ENCODE data around the gene ZACN.

The ZACN gene

DNA sequence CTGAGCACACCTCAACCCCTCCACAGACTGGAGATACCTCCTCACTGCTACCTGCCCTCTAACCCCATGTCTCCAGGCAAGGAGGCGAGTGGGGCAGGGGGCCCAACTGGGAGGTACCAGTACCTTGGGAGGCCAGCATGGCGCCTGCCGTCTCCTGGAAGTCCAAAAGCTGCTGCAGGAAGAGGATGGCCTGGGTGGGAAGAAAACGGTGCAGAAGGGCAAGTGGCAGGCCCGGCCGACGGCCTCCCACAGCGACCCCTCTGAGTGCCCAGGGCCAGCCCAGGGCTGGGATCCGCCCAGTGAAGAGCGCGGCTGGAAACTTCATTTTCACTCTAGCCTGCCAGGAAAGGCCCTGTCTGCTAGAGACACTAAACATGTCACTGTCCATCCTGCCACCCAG lies 8.5 kb downstream of the ZACN start:
- H3K27me3 ChIP-seq (ENCODE audit: control insufficient read depth, insufficient read depth, low read length), result no peaks in the 10 kb centered on the region
- H3K36me3 ChIP-seq (ENCODE audit: control insufficient read depth, insufficient read depth, low read length), result peaks cover 77% of the 10 kb centered on the region
- no peak overlapping the region for H3K4me3 ChIP-seq (ENCODE audit: low read depth, low read length)
- no peak overlapping the region for H3K9ac ChIP-seq (ENCODE audit: low read depth, low read length)
- no peaks in the 10 kb centered on the region for H3K4me1 ChIP-seq (ENCODE audit: control insufficient read depth, insufficient read depth, low read length)
- H3K9me3 ChIP-seq (ENCODE audit: control insufficient read depth, insufficient read depth, low read length), result no peaks in the 10 kb centered on the region

GRCh38 chr17:76088041-76088867 lies 9.3 kb downstream of the ZACN start:
- H3K4me3 ChIP-seq (ENCODE audit: low read depth, low read length), result no peak overlapping the region
- peaks cover 79% of the 10 kb centered on the region for H3K36me3 ChIP-seq (ENCODE audit: control insufficient read depth, insufficient read depth, low read length)
- H3K4me1 ChIP-seq (ENCODE audit: control insufficient read depth, insufficient read depth, low read length), result no peaks in the 10 kb centered on the region
- H3K9me3 ChIP-seq (ENCODE audit: control insufficient read depth, insufficient read depth, low read length), result no peaks in the 10 kb centered on the region
- H3K27me3 ChIP-seq (ENCODE audit: control insufficient read depth, insufficient read depth, low read length), result no peaks in the 10 kb centered on the region
- no peak overlapping the region for H3K9ac ChIP-seq (ENCODE audit: low read depth, low read length)

- no peaks in the 10 kb centered on the region for H3K4me1 ChIP-seq (ENCODE audit: control insufficient read depth, insufficient read depth, low read length)
- no peak overlapping the region for H3K4me3 ChIP-seq (ENCODE audit: low read depth, low read length)
- H3K36me3 ChIP-seq (ENCODE audit: control insufficient read depth, insufficient read depth, low read length), result peaks cover 78% of the 10 kb centered on the region
- no peak overlapping the region for H3K9ac ChIP-seq (ENCODE audit: low read depth, low read length)
- no peaks in the 10 kb centered on the region for H3K9me3 ChIP-seq (ENCODE audit: control insufficient read depth, insufficient read depth, low read length)
- H3K27me3 ChIP-seq (ENCODE audit: control insufficient read depth, insufficient read depth, low read length), result no peaks in the 10 kb centered on the region
These were observed 10.0 kb downstream of the ZACN start for GRCh38 chr17:76088868-76089576.

DNA sequence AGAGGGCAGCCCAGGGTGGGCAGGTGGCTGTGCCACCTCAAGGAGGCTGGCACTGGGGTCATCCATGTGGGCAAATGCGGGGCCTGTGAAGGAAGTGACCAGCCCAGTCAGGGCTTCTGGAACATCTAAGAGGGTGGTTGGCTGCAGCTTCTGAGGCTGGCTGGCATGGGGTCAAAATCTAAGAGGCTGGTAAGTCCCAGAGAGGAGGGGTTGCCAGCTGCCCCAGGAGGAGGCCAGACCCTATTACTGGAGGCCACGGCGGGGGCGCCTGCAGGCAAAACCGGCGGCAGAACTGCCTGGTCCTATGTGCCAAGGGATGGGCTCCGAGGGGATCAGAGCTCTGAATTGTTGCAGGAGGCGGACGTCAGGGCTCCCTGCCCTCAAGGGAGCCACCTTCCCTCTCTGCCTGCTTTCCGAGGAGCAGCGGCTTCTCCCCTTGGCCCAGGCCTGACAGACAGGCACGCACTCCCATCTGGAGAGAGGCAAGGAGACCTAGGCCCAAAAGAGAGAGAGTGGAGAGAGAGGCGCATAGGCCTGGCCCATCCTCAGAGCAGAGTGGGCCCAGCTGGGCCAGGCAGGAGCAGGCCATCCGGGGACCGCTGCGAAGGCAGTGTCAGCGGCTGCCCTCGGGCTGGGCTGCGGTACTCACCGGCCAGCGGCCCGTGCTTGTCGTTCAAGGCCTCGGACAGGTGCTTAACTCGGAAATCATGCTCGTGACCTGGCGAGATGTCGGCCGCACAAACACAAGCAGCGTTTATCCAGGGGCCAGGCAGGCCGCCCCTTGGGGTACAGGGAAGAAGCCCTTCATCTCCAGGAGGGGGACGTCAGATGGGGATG lies 10.9 kb downstream of the ZACN start:
- H3K27me3 ChIP-seq (ENCODE audit: control insufficient read depth, insufficient read depth, low read length), result no peaks in the 10 kb centered on the region
- H3K4me3 ChIP-seq (ENCODE audit: low read depth, low read length), result no peak overlapping the region
- H3K9ac ChIP-seq (ENCODE audit: low read depth, low read length), result no peak overlapping the region
- no peaks in the 10 kb centered on the region for H3K9me3 ChIP-seq (ENCODE audit: control insufficient read depth, insufficient read depth, low read length)
- H3K36me3 ChIP-seq (ENCODE audit: control insufficient read depth, insufficient read depth, low read length), result peaks cover 75% of the 10 kb centered on the region
- H3K4me1 ChIP-seq (ENCODE audit: control insufficient read depth, insufficient read depth, low read length), result no peaks in the 10 kb centered on the region

GRCh38 chr17:76090517-76091129 lies 11.6 kb downstream of the ZACN start:
- H3K4me3 ChIP-seq (ENCODE audit: low read depth, low read length), result no peak overlapping the region
- H3K9ac ChIP-seq (ENCODE audit: low read depth, low read length), result no peak overlapping the region
- H3K27me3 ChIP-seq (ENCODE audit: control insufficient read depth, insufficient read depth, low read length), result no peaks in the 10 kb centered on the region
- no peaks in the 10 kb centered on the region for H3K9me3 ChIP-seq (ENCODE audit: control insufficient read depth, insufficient read depth, low read length)
- H3K4me1 ChIP-seq (ENCODE audit: control insufficient read depth, insufficient read depth, low read length), result no peaks in the 10 kb centered on the region
- peaks cover 68% of the 10 kb centered on the region for H3K36me3 ChIP-seq (ENCODE audit: control insufficient read depth, insufficient read depth, low read length)

DNA sequence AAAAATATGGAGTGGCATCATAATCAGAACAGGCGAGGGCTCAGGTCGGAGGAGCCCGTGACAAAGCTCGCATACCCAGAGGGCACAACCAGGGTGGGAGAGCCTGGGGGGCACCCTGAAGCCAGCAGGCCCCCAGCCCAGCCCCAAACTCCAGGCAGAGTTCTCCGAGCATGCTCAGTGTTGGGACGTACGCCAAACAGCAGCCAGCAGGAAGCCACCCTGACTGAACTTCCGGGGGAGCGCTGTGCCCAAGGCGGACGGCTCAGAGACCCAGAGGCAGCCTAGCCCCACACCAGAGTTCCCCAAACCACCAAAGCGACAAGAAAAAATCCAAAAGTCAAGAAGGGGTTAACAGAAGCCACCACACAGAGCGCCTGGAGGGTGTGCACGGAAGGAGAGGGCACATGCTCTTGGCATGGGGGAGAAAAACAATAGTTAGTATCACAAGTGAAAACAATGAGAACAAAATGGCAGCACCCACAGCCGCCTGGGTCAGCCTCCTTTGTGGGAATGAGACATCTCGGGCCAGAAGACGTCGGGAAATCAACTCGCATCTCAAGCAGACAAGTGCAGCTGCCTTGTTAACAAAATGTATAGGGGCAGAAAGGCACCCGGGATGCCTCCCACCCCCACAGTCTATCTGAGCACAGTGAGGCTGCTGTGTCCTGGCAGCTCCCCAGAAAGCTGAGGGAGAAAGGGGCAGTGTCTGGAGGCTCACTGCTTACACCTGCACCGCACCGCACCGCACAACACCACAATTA lies 12.7 kb downstream of the ZACN start:
- no peaks in the 10 kb centered on the region for H3K4me1 ChIP-seq (ENCODE audit: control insufficient read depth, insufficient read depth, low read length)
- no peak overlapping the region for H3K4me3 ChIP-seq (ENCODE audit: low read depth, low read length)
- peaks cover 64% of the 10 kb centered on the region for H3K36me3 ChIP-seq (ENCODE audit: control insufficient read depth, insufficient read depth, low read length)
- H3K9ac ChIP-seq (ENCODE audit: low read depth, low read length), result no peak overlapping the region
- H3K9me3 ChIP-seq (ENCODE audit: control insufficient read depth, insufficient read depth, low read length), result no peaks in the 10 kb centered on the region
- H3K27me3 ChIP-seq (ENCODE audit: control insufficient read depth, insufficient read depth, low read length), result no peaks in the 10 kb centered on the region

GRCh38 chr17:76092526-76093413 lies 13.8 kb downstream of the ZACN start:
- Histone ChIP-seq H3K27me3 (ENCODE audit: control insufficient read depth, insufficient read depth, low read length) (no peaks in the 10 kb centered on the region), H3K9me3 (ENCODE audit: control insufficient read depth, insufficient read depth, low read length) (no peaks in the 10 kb centered on the region), H3K4me1 (ENCODE audit: control insufficient read depth, insufficient read depth, low read length) (no peaks in the 10 kb centered on the region), H3K36me3 (ENCODE audit: control insufficient read depth, insufficient read depth, low read length) (peaks cover 62% of the 10 kb centered on the region), H3K9ac (ENCODE audit: low read depth, low read length) (no peak overlapping the region), H3K4me3 (ENCODE audit: low read depth, low read length) (no peak overlapping the region)

GRCh38 chr17:76094046-76094445 lies 15.1 kb downstream of the ZACN start:
- no peak overlapping the region for H3K9ac ChIP-seq (ENCODE audit: low read depth, low read length)
- no peaks in the 10 kb centered on the region for H3K27me3 ChIP-seq (ENCODE audit: control insufficient read depth, insufficient read depth, low read length)
- H3K9me3 ChIP-seq (ENCODE audit: control insufficient read depth, insufficient read depth, low read length), result no peaks in the 10 kb centered on the region
- no peaks in the 10 kb centered on the region for H3K4me1 ChIP-seq (ENCODE audit: control insufficient read depth, insufficient read depth, low read length)
- no peak overlapping the region for H3K4me3 ChIP-seq (ENCODE audit: low read depth, low read length)
- peaks cover 52% of the 10 kb centered on the region for H3K36me3 ChIP-seq (ENCODE audit: control insufficient read depth, insufficient read depth, low read length)

DNA sequence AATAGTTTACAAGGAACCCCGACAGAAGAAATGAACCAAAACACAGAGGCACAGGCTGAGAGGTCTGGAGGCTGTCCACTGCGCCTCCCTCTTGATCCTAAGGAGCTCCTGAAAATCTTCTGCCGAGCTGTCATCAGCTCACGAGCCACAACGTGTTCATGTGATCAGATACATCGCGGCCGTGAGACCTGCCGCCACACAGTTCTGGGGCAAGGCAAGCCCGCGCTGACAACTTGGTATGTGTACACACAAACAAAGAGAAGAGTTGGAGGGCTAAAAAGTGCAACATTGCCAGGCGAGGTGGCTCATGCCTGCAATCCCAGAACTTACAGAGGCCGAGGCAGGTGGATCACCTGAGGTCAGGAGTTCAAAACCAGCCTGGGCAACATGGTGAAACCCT lies 17.0 kb downstream of the ZACN start:
- peaks cover 46% of the 10 kb centered on the region for H3K36me3 ChIP-seq (ENCODE audit: control insufficient read depth, insufficient read depth, low read length)
- H3K9ac ChIP-seq (ENCODE audit: low read depth, low read length), result no peak overlapping the region
- H3K4me3 ChIP-seq (ENCODE audit: low read depth, low read length), result no peak overlapping the region
- H3K4me1 ChIP-seq (ENCODE audit: control insufficient read depth, insufficient read depth, low read length), result no peaks in the 10 kb centered on the region
- no peaks in the 10 kb centered on the region for H3K9me3 ChIP-seq (ENCODE audit: control insufficient read depth, insufficient read depth, low read length)
- H3K27me3 ChIP-seq (ENCODE audit: control insufficient read depth, insufficient read depth, low read length), result no peaks in the 10 kb centered on the region

DNA sequence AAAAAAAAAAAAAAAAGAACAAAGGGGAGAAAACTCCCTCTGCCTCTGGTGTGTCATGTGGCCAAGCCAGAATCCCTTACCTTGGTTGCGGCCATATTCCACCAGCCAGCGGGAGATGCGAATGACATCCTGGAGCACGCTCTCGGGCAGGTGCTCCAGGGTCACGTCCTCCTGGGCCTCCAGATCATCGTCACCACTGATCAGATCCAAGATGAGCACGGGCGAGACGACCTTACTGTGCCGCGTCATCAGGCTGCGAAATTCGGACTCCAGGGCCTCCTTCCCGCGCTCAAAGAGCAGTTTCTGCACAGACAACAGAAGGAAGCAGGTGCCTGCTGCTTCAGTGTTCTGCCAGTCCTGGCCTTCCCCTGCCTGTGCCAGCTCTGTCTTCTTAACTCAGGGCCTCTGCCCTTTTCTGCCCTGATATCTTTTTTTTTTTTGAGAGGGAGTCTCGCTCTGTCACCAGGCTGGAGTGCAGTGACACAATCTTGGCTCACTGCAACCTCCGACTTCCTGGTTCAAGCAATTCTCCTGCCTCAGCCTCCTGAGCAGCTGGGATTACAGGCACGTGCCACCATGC lies 18.8 kb downstream of the ZACN start:
- Histone ChIP-seq H3K4me3 (ENCODE audit: low read depth, low read length) (no peak overlapping the region), H3K36me3 (ENCODE audit: control insufficient read depth, insufficient read depth, low read length) (peaks cover 41% of the 10 kb centered on the region), H3K9me3 (ENCODE audit: control insufficient read depth, insufficient read depth, low read length) (no peaks in the 10 kb centered on the region), H3K9ac (ENCODE audit: low read depth, low read length) (no peak overlapping the region), H3K27me3 (ENCODE audit: control insufficient read depth, insufficient read depth, low read length) (no peaks in the 10 kb centered on the region), H3K4me1 (ENCODE audit: control insufficient read depth, insufficient read depth, low read length) (no peaks in the 10 kb centered on the region)

Data from iPS-15b (cell line).